ENCODE results near the gene RNF25.
"Not testable (repeated sequence)": the region's sequence is repeated elsewhere in the genome, so short reads cannot be mapped to it uniquely, and the experiment has no call there.

RNF25 gene

GRCh38 chr2:218671654-218672566 lies at the start of gene RNF25, which contains the start of gene STK36:
TSS of gene RNF25 (minus strand) at chr2:218672002. CDS start at chr2:218671970, 32 bp downstream.
TSS of gene STK36 (plus strand) at chr2:218672086. CDS start at chr2:218672830, 744 bp downstream.
- peak; percentile 54 for DNase-seq (ENCODE audit: low read depth, low spot score)

GRCh38 chr2:218721488-218721887 lies 49.7 kb upstream of the RNF25 start:
- DNase-seq (ENCODE audit: low read depth, low spot score) = no peak

- no peak for DNase-seq (ENCODE audit: low read depth, low spot score)
Measured at GRCh38 chr2:218720048-218721041, 48.5 kb upstream of the RNF25 start.

- no peak for DNase-seq (ENCODE audit: low read depth, low spot score)
Measured at GRCh38 chr2:218719457-218719856, 47.7 kb upstream of the RNF25 start.

GRCh38 chr2:218718058-218718457 lies 46.3 kb upstream of the RNF25 start:
- DNase-seq (ENCODE audit: low read depth, low spot score) = no peak

- DNase-seq (ENCODE audit: low read depth, low spot score) = no peak
Measured at GRCh38 chr2:218717262-218717661, 45.5 kb upstream of the RNF25 start.

GRCh38 chr2:218716070-218716469 lies 44.3 kb upstream of the RNF25 start:
- DNase-seq (ENCODE audit: low read depth, low spot score) = no peak

GRCh38 chr2:218713922-218714321 lies 42.1 kb upstream of the RNF25 start:
- DNase-seq (ENCODE audit: low read depth, low spot score) = no peak

GRCh38 chr2:218711550-218711929 lies 39.7 kb upstream of the RNF25 start:
- no peak for DNase-seq (ENCODE audit: low read depth, low spot score)

- DNase-seq (ENCODE audit: low read depth, low spot score) = peak; percentile 92
Measured at GRCh38 chr2:218710687-218711549, 39.1 kb upstream of the RNF25 start, which contains the start of gene TTLL4. TSS of gene TTLL4 (plus strand) at chr2:218710835. CDS start at chr2:218737677, 26,842 bp downstream.

- no peak for DNase-seq (ENCODE audit: low read depth, low spot score)
Measured at GRCh38 chr2:218710334-218710686, 38.5 kb upstream of the RNF25 start.

- no peak for DNase-seq (ENCODE audit: low read depth, low spot score)
Measured at GRCh38 chr2:218709908-218710307, 38.1 kb upstream of the RNF25 start.

GRCh38 chr2:218708086-218708485 lies 36.3 kb upstream of the RNF25 start:
- no peak for DNase-seq (ENCODE audit: low read depth, low spot score)

GRCh38 chr2:218703341-218703740 lies 31.5 kb upstream of the RNF25 start:
- no peak for DNase-seq (ENCODE audit: low read depth, low spot score)

- no peak for DNase-seq (ENCODE audit: low read depth, low spot score)
Measured at GRCh38 chr2:218701806-218702205, 30.0 kb upstream of the RNF25 start.

- DNase-seq (ENCODE audit: low read depth, low spot score) = no peak
Measured at GRCh38 chr2:218698885-218699284, 27.1 kb upstream of the RNF25 start.

GRCh38 chr2:218694405-218695145 lies 22.8 kb upstream of the RNF25 start:
- DNase-seq (ENCODE audit: low read depth, low spot score) = no peak

GRCh38 chr2:218691234-218691633 lies 19.4 kb upstream of the RNF25 start:
- no peak for DNase-seq (ENCODE audit: low read depth, low spot score)

GRCh38 chr2:218687400-218688060 lies 15.7 kb upstream of the RNF25 start:
- not testable (repeated sequence) for DNase-seq (ENCODE audit: low read depth, low spot score)

- no peak for DNase-seq (ENCODE audit: low read depth, low spot score)
Measured at GRCh38 chr2:218680061-218680460, 8.3 kb upstream of the RNF25 start.
